Sigmoid colon (tissue), 4 donors: ENCODE data around the gene MIOX.

Experiments
- EP300 ChIP-seq, 4 donors: sonication (generic); formaldehyde crosslinking; IDR thresholded peaks; one replicate each; pipeline ENCODE4 v1.6.1; 2017; ENCODE audit warnings: antibody characterized with exemption in 4 of 4
- POLR2A ChIP-seq, 2 donors: fragments of 450-650 bp; IDR thresholded peaks; one replicate each; pipeline ENCODE4 v1.6.1; 2016; ENCODE audit warnings: antibody characterized with exemption in 2 of 2, mild to moderate bottlenecking in 2 of 2, moderate library complexity in 2 of 2
- POLR2AphosphoS5 ChIP-seq, 4 donors: sonication (generic); formaldehyde crosslinking; IDR thresholded peaks; one replicate each; pipeline ENCODE4 v1.6.1; 2017; ENCODE audit warnings: antibody characterized with exemption in 4 of 4
- TF ChIP-seq, protein P1 (sequence below), 4 experiments: fragments of 450-650 bp in 3 of 4; fragments of 200-600 bp in 1 of 4; IDR thresholded peaks; one replicate each; pipeline ENCODE4 v1.5.1; 2016 to 2019; ENCODE audit warnings: antibody characterized with exemption in 4 of 4, mild to moderate bottlenecking in 3 of 4, moderate library complexity in 2 of 4

DNA sequence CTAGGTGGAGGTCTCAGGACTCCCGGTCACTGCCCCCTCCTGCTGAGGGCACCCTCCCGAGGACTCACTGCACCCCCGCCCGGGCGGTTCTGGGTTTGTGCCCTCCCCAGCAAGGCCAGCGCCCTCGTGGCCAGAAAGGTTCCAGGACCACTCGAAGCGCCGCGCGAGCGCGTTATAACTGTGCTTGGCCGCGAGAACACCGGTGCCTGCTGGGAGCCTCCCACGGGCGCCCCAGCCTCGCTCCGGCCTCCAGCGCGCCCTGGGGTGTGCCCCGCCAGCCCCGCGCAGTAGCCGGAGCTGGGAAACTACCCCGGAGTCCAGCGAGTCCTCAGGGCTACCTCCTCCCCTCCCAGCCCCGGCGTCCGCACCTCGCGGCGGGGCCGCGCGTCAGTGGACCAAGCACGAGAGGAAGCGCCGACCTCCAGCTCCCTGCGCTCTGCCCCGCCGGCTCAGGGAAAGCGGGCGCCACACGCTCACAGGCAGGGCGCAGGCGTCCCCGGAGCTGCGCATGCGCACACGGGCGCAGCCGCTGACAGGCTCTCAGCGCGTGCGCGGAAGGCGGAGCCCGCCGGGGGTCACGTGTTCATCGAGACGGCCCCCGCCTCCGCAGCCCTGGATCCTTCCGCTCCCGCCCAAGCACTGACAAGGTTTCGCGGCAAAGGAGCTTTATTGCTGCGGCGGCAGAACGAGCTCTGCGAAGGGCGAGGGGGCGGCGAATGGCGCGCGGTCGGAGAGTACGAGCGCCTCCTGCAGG, 38.6 kb downstream of the MIOX start, which contains the start of gene SCO2:
- TF ChIP-seq, protein P1, sequence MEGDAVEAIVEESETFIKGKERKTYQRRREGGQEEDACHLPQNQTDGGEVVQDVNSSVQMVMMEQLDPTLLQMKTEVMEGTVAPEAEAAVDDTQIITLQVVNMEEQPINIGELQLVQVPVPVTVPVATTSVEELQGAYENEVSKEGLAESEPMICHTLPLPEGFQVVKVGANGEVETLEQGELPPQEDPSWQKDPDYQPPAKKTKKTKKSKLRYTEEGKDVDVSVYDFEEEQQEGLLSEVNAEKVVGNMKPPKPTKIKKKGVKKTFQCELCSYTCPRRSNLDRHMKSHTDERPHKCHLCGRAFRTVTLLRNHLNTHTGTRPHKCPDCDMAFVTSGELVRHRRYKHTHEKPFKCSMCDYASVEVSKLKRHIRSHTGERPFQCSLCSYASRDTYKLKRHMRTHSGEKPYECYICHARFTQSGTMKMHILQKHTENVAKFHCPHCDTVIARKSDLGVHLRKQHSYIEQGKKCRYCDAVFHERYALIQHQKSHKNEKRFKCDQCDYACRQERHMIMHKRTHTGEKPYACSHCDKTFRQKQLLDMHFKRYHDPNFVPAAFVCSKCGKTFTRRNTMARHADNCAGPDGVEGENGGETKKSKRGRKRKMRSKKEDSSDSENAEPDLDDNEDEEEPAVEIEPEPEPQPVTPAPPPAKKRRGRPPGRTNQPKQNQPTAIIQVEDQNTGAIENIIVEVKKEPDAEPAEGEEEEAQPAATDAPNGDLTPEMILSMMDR (IDR thresholded peaks at IDR 0.05) = peak in 2 of 4 experiments; percentile 26 to 35
- TF ChIP-seq POLR2AphosphoS5 (IDR thresholded peaks at IDR 0.05) (peak; percentile 78 to 92 (median 88)), POLR2A (IDR thresholded peaks at IDR 0.05) (peak; percentile 26 to 71), EP300 (IDR thresholded peaks at IDR 0.05) (no peak)
